ENCODE results near the gene GREB1L. TPM values are rescaled to one million over a fixed set of nuclear protein-coding genes. Genes with fewer than 3 reads are reported as not detected.

The GREB1L gene
- total and polyA plus RNA-seq, 10 of the 15 experiments (the other 5 are each of a cell fraction or from before 2014, with no cell fraction given), result under 0.01 to 0.11 (median 0.03) TPM; not detected in 1

- H3K4me2 ChIP-seq (ENCODE audit: control insufficient read depth, insufficient read depth), result no peak overlapping the region
- CTCF ChIA-PET, result interaction anchor here (0.7 kb wide), 1 partner anchor 47 kb away, joined by 3 read pairs; no protein-coding TSS in a partner anchor
- no TSS peak for BruUV-seq (replicated peaks)
- ATAC-seq (no peak), FAIRE-seq (no peak), DNase-seq (ENCODE audit: low read depth, low spot score) (no peak)
- POLR2A ChIA-PET, result no interaction called here
- no peaks in the 10 kb centered on the region for H3K36me3 ChIP-seq (ENCODE audit: control insufficient read depth in 2 of 2, insufficient read depth in 2 of 2, low read length in 1 of 2)
- no peak overlapping the region for H3K27ac ChIP-seq (ENCODE audit: control insufficient read depth, insufficient read depth)
- RAD21 ChIA-PET (ENCODE audit: unreplicated experiment), result no interaction called here
- no peak overlapping the region for H3K4me3 ChIP-seq
- H3K79me2 ChIP-seq (ENCODE audit: control insufficient read depth, insufficient read depth, low read length), result no peaks in the 10 kb centered on the region
- 14% methylated on average over 6 of the region's 6 CpGs for WGBS (ENCODE audit: insufficient coverage, insufficient replicate concordance, low lambda C conversion rate, missing lambda C conversion rate)
- in situ Hi-C loops (cut with MboI), result no loop called here
- intact Hi-C loops (cut with micrococcal nuclease; ENCODE audit: unreplicated experiment), result no loop called here
- SMC1A ChIA-PET (ENCODE audit: uncharacterized antibody, unreplicated experiment), result no interaction called here
- H2AFZ ChIP-seq (ENCODE audit: control insufficient read depth, low read depth, low read length), result no peak overlapping the region
- no peaks in the 10 kb centered on the region for H3K9me3 ChIP-seq (replicated peaks; ENCODE audit: control insufficient read depth, insufficient read depth, low read length)
- H3K9ac ChIP-seq (ENCODE audit: control insufficient read depth, insufficient read depth, low read length), result no peak overlapping the region
- H3K27me3 ChIP-seq (replicated peaks in 1 of 2; ENCODE audit: control insufficient read depth in 2 of 2, insufficient read depth in 2 of 2, low read length in 1 of 2), result no peaks in the 10 kb centered on the region
- H3K4me1 ChIP-seq (ENCODE audit: control insufficient read depth, insufficient read depth, low read length), result peaks cover 4% of the 10 kb centered on the region
- no peaks in the 10 kb centered on the region for H4K20me1 ChIP-seq (ENCODE audit: control insufficient read depth, insufficient read depth)
- no peak for TF ChIP-seq SMAD1 (IDR thresholded peaks at IDR 0.05; ENCODE audit: low read depth, partially characterized antibody)
- TF ChIP-seq NFIC (IDR thresholded peaks at IDR 0.05; ENCODE audit: low read depth, low read length), result no peak
- TF ChIP-seq BHLHE40 (IDR thresholded peaks at IDR 0.05; ENCODE audit: borderline replicate concordance in 1 of 2, low read depth in 2 of 2, low read length in 1 of 2), result no peak
- TF ChIP-seq IRF5 (IDR thresholded peaks at IDR 0.05; ENCODE audit: borderline replicate concordance), result no peak
- TF ChIP-seq TBL1XR1 (IDR thresholded peaks at IDR 0.05; ENCODE audit: low read depth, low read length), result no peak
- no peak for TF ChIP-seq STAT3 (IDR thresholded peaks at IDR 0.05; ENCODE audit: low read depth, low read length)
- TF ChIP-seq ZBTB11 (CRISPR knock-in tag; IDR thresholded peaks at IDR 0.05), result no peak
- no peak for TF ChIP-seq USF2 (IDR thresholded peaks at IDR 0.05; ENCODE audit: borderline replicate concordance, low read depth, low read length)
- TF ChIP-seq NFYA (IDR thresholded peaks at IDR 0.05; ENCODE audit: borderline replicate concordance, low read depth, low read length), result no peak
- no peak for TF ChIP-seq ATF2 (IDR thresholded peaks at IDR 0.05; ENCODE audit: low read length)
- no peak for TF ChIP-seq RCOR1 (conservative IDR thresholded peaks at IDR 0.05; ENCODE audit: low read depth, low read length)
- TF ChIP-seq POLR2A (IDR thresholded peaks at IDR 0.05; ENCODE audit: low read depth, low read length), result no peak
- no peak for TF ChIP-seq MLLT1 (IDR thresholded peaks at IDR 0.05)
- TF ChIP-seq MAX (IDR thresholded peaks at IDR 0.05; ENCODE audit: low read depth, low read length), result no peak
Observed at GRCh38 chr18:21300035-21300907, 58.2 kb downstream of the GREB1L start.

Measured in GM12878 (cell line).